Measurements from ENCODE around the gene POLRMT. TPM values are rescaled to one million over a fixed set of nuclear protein-coding genes. Genes with fewer than 3 reads are reported as not detected.

Gene POLRMT
- total and polyA plus RNA-seq, 2 donors (not counting 1 experiment from before 2014, with no cell fraction given): 7.3 to 21.5 TPM

DNA sequence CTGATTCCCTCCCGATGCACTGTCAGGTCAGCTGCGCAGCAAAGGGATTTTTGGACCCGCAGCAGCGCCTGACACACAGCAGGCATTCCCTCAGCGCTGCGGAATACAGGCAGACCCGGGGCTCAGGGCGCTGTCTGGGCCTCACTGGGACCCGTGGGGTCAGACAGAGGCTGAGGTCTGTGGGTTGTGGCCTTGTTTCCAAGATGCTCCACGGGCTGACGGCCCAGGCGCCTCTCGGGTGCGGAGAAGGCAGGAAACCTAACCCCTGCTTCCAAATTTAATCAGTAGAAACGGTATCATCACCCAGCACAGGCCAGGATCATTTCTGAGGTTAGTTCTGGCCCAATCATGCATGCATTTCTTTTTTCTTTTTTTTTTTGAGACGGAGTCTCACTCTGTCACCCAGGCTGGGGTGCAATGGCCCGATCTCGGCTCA is 30.4 kb upstream of the POLRMT start:
- Histone ChIP-seq H3K4me3 (replicated peaks in 1 of 4; ENCODE audit: control extremely low read depth in 1 of 4, insufficient read depth in 1 of 4, low read depth in 3 of 4, low read length in 4 of 4) (peak overlapping the region; percentile 51 to 63 (median 56)), H4K20me1 (ENCODE audit: control insufficient read depth, extremely low read depth, insufficient read depth, low read length) (peaks cover 1% of the 10 kb centered on the region), H3K79me2 (ENCODE audit: control insufficient read depth, insufficient read depth, low read length) (peaks cover 42% of the 10 kb centered on the region), H3K27ac (ENCODE audit: insufficient read depth, low read length) (peak overlapping the region; percentile 81), H3K36me3 (ENCODE audit: control insufficient read depth, insufficient read depth, low read length) (peaks cover 3% of the 10 kb centered on the region), H3K4me2 (ENCODE audit: extremely low read depth, insufficient read depth, low read length) (peak overlapping the region; percentile 90), H3K27me3 (ENCODE audit: control insufficient read depth, insufficient read depth, low read length) (no peaks in the 10 kb centered on the region), H2AFZ (ENCODE audit: low read length) (peak overlapping the region; percentile 73), H3K9ac (ENCODE audit: insufficient read depth, low read length) (peak overlapping the region; percentile 73), H3K9me3 (ENCODE audit: control insufficient read depth, insufficient read depth, low read depth, low read length) (no peaks in the 10 kb centered on the region), H3K4me1 (ENCODE audit: control insufficient read depth, extremely low read depth, insufficient read depth, low read length) (peaks cover 4% of the 10 kb centered on the region)
- TF ChIP-seq CTCF (conservative IDR thresholded peaks at IDR 0.05 in 1 of 2, IDR thresholded peaks at IDR 0.05 in 1 of 2; ENCODE audit: low read depth in 1 of 2, low read length in 2 of 2): no peak
- no peak for DNase-seq (ENCODE audit: low read depth in 2 of 2)

- Histone ChIP-seq H3K27me3 (ENCODE audit: control insufficient read depth, insufficient read depth, low read length) (no peaks in the 10 kb centered on the region), H3K36me3 (ENCODE audit: control insufficient read depth, insufficient read depth, low read length) (peaks cover 4% of the 10 kb centered on the region), H2AFZ (ENCODE audit: low read length) (peak within 1 kb of the TSS; percentile 73), H3K4me2 (ENCODE audit: extremely low read depth, insufficient read depth, low read length) (peak within 1 kb of the TSS; percentile 90), H3K9me3 (ENCODE audit: control insufficient read depth, insufficient read depth, low read depth, low read length) (no peaks in the 10 kb centered on the region), H3K9ac (ENCODE audit: insufficient read depth, low read length) (peak within 1 kb of the TSS; percentile 73), H4K20me1 (ENCODE audit: control insufficient read depth, extremely low read depth, insufficient read depth, low read length) (peaks cover 3% of the 10 kb centered on the region), H3K79me2 (ENCODE audit: control insufficient read depth, insufficient read depth, low read length) (peaks cover 48% of the 10 kb centered on the region), H3K27ac (ENCODE audit: insufficient read depth, low read length) (peak within 1 kb of the TSS; percentile 81), H3K4me1 (ENCODE audit: control insufficient read depth, extremely low read depth, insufficient read depth, low read length) (peaks cover 4% of the 10 kb centered on the region), H3K4me3 (replicated peaks in 1 of 4; ENCODE audit: control extremely low read depth in 1 of 4, insufficient read depth in 1 of 4, low read depth in 3 of 4, low read length in 4 of 4) (peak within 1 kb of the TSS; percentile 58 to 80 (median 70))
- no peak for TF ChIP-seq CTCF (conservative IDR thresholded peaks at IDR 0.05 in 1 of 2, IDR thresholded peaks at IDR 0.05 in 1 of 2; ENCODE audit: low read depth in 1 of 2, low read length in 2 of 2)
- TF ChIP-seq EZH2 (IDR thresholded peaks at IDR 0.05; ENCODE audit: low read length, missing control alignments): no peak
- peak; percentile 87 to 91 for DNase-seq (ENCODE audit: low read depth in 2 of 2)
Observed at GRCh38 chr19:662962-663681, 29.8 kb upstream of the POLRMT start, which contains the start of gene RNF126. RNF126 (minus strand) TSS chr19:663214; CDS start chr19:663121, 93 bp downstream.

- Histone ChIP-seq H3K9me3 (ENCODE audit: control insufficient read depth, insufficient read depth, low read depth, low read length) (no peaks in the 10 kb centered on the region), H3K79me2 (ENCODE audit: control insufficient read depth, insufficient read depth, low read length) (peaks cover 55% of the 10 kb centered on the region), H4K20me1 (ENCODE audit: control insufficient read depth, extremely low read depth, insufficient read depth, low read length) (peaks cover 3% of the 10 kb centered on the region), H3K4me3 (replicated peaks in 1 of 4; ENCODE audit: control extremely low read depth in 1 of 4, insufficient read depth in 1 of 4, low read depth in 3 of 4, low read length in 4 of 4) (peak overlapping the region; percentile 45 to 80 (median 70)), H3K4me2 (ENCODE audit: extremely low read depth, insufficient read depth, low read length) (peak overlapping the region; percentile 88), H3K27me3 (ENCODE audit: control insufficient read depth, insufficient read depth, low read length) (no peaks in the 10 kb centered on the region), H3K36me3 (ENCODE audit: control insufficient read depth, insufficient read depth, low read length) (peaks cover 6% of the 10 kb centered on the region), H3K4me1 (ENCODE audit: control insufficient read depth, extremely low read depth, insufficient read depth, low read length) (peaks cover 4% of the 10 kb centered on the region), H3K27ac (ENCODE audit: insufficient read depth, low read length) (peak overlapping the region; percentile 64), H3K9ac (ENCODE audit: insufficient read depth, low read length) (peak overlapping the region; percentile 73), H2AFZ (ENCODE audit: low read length) (no peak overlapping the region)
- peak in 1 of 2 donors; percentile 51 for DNase-seq (ENCODE audit: low read depth in 2 of 2)
- TF ChIP-seq EZH2 (IDR thresholded peaks at IDR 0.05; ENCODE audit: low read length, missing control alignments): no peak
- no peak for TF ChIP-seq CTCF (conservative IDR thresholded peaks at IDR 0.05 in 1 of 2, IDR thresholded peaks at IDR 0.05 in 1 of 2; ENCODE audit: low read depth in 1 of 2, low read length in 2 of 2)
Observed at GRCh38 chr19:662207-662961, 29.0 kb upstream of the POLRMT start.
